ENCODE results near the gene ADARB2.

The ADARB2 gene

DNA sequence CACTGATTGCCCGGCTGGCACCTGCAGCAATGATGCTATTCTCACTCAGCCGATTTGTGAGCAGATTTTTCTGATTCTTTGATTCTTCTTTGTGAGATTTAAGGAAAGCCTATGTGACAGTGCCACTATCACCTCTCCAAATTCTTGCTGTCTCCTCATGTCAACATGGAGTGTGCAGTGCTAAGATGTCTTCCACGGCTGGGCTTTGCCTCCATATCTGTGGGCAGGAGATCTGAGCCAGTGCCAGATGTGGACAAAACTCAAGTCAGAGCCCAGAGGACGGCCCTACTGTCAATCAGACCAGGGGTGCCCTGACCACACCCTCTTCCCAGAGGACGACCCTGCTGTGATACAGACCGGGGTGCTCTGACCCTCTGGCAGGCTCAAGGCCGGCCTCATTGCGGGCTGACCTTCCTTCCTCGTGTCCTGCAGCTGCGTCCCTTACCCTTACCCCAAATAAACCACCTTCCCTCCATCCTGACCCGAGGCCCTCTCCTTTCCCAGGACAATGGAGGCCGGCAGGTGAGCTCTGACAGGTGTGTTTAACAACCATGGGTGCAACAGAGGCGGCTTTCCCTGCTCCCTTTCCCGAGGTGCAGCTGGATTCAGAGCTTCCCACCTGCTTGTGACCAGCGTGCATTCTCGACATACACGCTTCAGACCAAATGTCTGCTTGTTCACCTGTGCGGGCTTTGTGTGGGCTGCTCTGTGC lies 221.4 kb downstream of the ADARB2 start:
- H3K27ac Mint-ChIP-seq = no peak overlapping the region
- H3K4me1 Mint-ChIP-seq = no peaks in the 10 kb centered on the region
- ATAC-seq (no peak), DNase-seq (no peak)
- peaks cover 6% of the 10 kb centered on the region for H3K27me3 Mint-ChIP-seq
- no peaks in the 10 kb centered on the region for H3K9me3 Mint-ChIP-seq
- H3K4me3 Mint-ChIP-seq = no peak overlapping the region

DNA sequence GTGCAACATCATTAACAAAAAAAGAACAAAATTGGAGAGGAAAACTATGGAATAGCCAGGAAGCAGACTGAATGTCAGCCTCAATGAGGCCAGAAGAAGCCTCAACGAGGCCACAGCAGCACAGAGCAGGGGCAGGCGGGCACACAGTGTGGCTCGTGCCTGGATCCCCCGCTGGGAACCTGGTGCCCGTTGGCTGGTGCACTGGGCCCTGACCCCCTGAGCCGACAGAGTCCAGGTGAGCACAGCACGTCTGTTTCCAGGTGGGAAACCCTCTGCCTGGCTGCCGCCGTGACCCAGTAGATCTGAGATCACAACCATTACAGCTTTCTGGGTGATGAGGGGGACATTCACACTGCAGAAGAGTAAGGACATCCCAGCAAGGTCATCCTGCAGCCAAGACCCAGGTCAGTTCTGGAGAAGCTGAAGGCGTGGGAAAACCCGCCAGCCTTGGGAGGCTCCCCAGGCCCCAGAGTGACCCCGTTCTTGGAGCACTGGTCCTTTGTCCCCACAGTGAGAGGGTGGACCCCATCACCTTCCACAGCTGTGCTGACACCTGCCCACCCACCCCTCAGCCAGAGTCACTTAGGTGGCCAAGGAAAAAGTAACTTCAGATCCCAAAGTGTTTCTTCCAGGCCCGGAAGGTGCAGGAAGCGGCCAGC lies 222.1 kb downstream of the ADARB2 start:
- no peak for ATAC-seq

DNA sequence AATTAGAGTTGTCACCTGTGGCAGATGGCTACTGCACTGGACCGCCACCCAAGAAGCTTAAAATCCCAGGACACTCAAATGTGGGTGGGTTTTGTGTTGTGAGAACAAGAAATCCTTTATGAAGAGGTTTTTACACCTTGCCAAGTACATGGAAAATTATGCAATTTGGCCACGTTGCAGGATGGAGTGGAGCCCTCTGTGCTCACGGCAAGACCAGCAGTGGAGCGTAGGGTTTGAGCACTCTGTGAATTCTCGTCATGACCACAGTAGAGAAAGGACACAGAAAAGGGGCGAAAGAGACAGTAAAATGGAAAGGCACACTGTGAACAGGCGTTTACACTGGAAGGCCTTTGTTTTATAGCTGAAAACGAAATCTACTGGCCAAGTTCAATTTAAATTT lies 222.6 kb downstream of the ADARB2 start:
- ATAC-seq (no peak), DNase-seq (no peak)
- no peaks in the 10 kb centered on the region for H3K9me3 Mint-ChIP-seq
- no peaks in the 10 kb centered on the region for H3K4me1 Mint-ChIP-seq
- peaks cover 11% of the 10 kb centered on the region for H3K27me3 Mint-ChIP-seq
- no peak overlapping the region for H3K27ac Mint-ChIP-seq
- no peak overlapping the region for H3K4me3 Mint-ChIP-seq

More for the DNA sequence above, 222.1 kb downstream of the ADARB2 start:
- H3K4me3 Mint-ChIP-seq = no peak overlapping the region
- no peaks in the 10 kb centered on the region for H3K4me1 Mint-ChIP-seq
- H3K27me3 Mint-ChIP-seq = peaks cover 11% of the 10 kb centered on the region
- no peak overlapping the region for H3K27ac Mint-ChIP-seq
- H3K9me3 Mint-ChIP-seq = no peaks in the 10 kb centered on the region
- DNase-seq = no peak

DNA sequence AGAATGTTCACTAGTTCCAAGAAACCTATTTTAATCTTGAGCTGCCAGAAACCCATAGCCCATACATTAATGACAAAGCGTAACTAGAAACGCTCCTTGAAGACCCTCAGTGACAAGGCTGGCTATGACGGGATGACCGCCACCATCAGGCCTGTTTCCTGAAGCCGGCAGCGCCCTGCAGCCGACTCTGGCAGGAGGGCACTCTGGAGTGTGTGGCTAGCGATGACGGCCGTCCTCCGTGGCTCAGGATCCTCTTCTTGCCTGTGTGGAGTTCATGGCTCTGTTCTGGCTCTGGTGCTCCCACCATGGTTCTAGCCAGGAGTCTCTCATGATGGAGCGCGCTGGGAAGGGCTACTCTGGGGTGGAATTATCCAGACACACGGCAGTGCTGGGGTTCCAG lies 224.1 kb downstream of the ADARB2 start:
- no peak overlapping the region for H3K27ac Mint-ChIP-seq
- DNase-seq = no peak
- ATAC-seq = no peak
- no peaks in the 10 kb centered on the region for H3K4me1 Mint-ChIP-seq
- no peak overlapping the region for H3K4me3 Mint-ChIP-seq
- no peaks in the 10 kb centered on the region for H3K9me3 Mint-ChIP-seq
- H3K27me3 Mint-ChIP-seq = peaks cover 11% of the 10 kb centered on the region

DNA sequence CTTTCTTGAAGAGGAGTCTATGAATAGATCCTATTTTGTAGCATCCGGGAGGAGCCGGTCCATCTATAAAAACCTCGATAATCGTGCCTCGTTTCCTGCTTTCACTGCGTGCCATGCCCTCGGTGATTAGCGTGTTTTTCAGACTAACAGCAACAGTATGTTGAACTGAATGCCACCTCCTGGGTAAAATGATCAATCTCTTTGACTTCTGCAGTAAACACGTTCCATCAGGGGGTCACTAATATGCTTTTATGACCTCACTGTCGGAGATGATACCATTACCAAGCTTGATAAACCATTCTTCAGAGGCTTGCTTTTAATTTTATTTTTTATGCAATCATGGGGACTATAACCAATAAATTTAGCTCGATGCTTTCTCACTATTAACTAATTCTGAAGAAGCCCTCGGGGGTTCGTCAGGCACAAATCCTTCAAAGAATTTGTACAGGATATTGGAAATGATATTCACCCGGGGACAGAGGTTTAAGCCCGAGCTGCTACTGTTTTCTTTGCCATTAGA lies 228.3 kb downstream of the ADARB2 start:
- no peak overlapping the region for H3K4me3 Mint-ChIP-seq

DNA sequence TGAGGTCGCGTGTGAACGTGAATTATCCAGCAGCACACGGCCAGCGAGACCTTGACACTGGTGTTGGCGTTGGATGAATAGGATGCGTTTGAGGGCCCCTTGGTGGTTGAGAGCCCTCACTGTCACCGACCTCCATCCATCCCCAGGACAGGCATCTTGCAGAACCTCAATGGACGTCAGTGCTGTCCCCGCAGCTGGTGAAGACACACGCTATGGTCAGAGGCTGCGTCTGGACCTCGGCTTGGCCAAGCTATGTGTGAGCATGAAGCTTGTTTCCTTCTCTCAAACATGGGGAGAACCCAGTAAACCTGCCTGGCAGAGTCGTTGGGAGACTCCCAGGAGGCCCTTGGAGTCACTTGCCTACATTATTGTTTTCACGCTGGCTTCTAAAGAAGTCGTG lies 229.2 kb downstream of the ADARB2 start:
- ATAC-seq (no peak), DNase-seq (no peak)
- Mint-ChIP-seq H3K27ac (no peak overlapping the region), H3K4me1 (no peaks in the 10 kb centered on the region), H3K4me3 (no peak overlapping the region), H3K9me3 (peaks cover 5 to 14% of the 10 kb centered on the region in 2 donors), H3K27me3 (peaks cover 11% of the 10 kb centered on the region)

More for the DNA sequence above, 228.3 kb downstream of the ADARB2 start:
- Mint-ChIP-seq H3K9me3 (peaks cover 5 to 13% of the 10 kb centered on the region in 2 donors), H3K4me1 (no peaks in the 10 kb centered on the region), H3K27me3 (peaks cover 11% of the 10 kb centered on the region), H3K27ac (no peak overlapping the region)
- DNase-seq = no peak
- no peak for ATAC-seq

DNA sequence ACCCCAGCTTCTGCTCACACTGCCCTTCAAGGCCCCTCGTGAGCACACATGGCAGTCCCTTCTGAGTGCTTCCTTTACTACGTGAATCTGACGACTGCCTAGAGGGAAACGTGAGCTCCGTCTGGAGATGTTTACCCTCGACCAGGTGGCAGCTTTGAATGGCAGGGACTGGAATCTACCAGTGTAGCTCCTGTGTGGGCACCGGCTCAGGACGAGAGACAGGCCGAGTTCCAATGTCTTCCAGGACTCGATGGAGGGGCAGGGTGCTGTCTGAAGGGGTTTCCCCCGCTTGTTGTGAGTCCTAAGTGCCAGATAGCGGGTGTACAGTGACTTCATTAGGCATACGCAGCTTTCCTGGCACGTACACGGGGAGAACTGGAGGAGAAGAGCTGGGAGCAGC lies 229.9 kb downstream of the ADARB2 start:
- peaks cover 5 to 14% of the 10 kb centered on the region in 2 donors for H3K9me3 Mint-ChIP-seq
- no peak overlapping the region for H3K4me3 Mint-ChIP-seq
- ATAC-seq (no peak), DNase-seq (no peak)
- H3K27me3 Mint-ChIP-seq = peaks cover 11% of the 10 kb centered on the region
- H3K4me1 Mint-ChIP-seq = no peaks in the 10 kb centered on the region
- H3K27ac Mint-ChIP-seq = no peak overlapping the region

DNA sequence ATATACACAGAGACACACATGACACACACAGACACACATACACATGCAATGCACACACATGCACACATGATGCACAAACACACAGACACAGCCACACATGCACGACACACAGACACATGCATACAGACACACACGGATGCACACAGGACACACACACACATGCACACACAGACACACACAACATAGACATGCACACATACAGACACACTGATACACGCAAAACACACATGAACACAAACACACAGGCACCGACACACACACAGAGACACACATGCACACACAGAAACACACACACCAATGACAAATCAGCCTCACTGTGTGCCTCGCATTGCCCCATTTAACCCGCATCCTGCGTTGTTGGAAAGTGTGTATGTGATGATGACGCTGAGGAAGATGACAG lies 232.4 kb downstream of the ADARB2 start:
- H3K4me3 Mint-ChIP-seq = no peak overlapping the region
- H3K27ac Mint-ChIP-seq = no peak overlapping the region

DNA sequence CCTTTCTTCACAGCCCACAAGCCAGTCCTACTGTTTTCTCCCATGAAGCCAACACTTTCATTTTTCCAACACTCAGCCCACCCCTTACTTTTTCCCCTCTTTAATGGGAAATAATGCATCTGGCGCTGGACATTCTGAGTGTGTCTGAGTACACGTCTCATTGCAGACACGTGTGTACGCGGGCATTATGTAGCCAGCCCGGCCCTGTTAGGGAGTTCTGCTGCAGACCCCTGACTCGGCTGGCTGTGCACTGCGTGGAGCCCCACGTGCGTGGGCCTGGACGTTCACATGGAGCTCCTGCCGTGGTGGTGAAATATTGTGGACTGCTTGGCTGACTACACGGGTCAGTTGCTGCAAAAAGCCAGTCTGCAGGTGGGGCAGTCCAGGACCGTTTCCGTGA lies 233.0 kb downstream of the ADARB2 start:
- Mint-ChIP-seq H3K9me3 (peaks cover 5 to 14% of the 10 kb centered on the region in 2 donors), H3K27me3 (no peaks in the 10 kb centered on the region), H3K27ac (no peak overlapping the region), H3K4me3 (no peak overlapping the region), H3K4me1 (no peaks in the 10 kb centered on the region)
- no peak for ATAC-seq
- DNase-seq = no peak

More for the DNA sequence above, 232.4 kb downstream of the ADARB2 start:
- no peaks in the 10 kb centered on the region for H3K27me3 Mint-ChIP-seq
- peaks cover 5 to 14% of the 10 kb centered on the region in 2 donors for H3K9me3 Mint-ChIP-seq
- no peaks in the 10 kb centered on the region for H3K4me1 Mint-ChIP-seq
- ATAC-seq (no peak), DNase-seq (no peak)

DNA sequence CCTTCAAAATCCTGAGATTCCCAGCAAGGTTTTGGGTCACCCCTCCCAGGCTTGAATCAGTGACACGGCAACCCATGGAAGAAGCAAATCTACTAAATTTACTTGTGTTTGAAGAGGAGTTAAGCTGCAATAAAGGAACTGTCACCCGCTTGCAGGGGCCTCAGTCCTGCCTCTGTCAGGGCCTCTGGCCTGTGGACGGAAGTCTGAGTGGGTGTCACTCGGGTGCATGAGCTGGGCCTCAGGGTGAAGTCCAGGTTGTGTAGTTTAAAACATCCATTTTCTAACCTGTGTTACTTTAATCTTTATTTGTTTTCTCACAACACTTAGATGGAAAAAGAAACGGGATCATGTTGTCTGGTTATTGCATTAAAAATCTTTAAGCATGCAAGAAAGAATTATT lies 234.9 kb downstream of the ADARB2 start:
- H3K4me3 Mint-ChIP-seq = no peak overlapping the region
- no peaks in the 10 kb centered on the region for H3K27me3 Mint-ChIP-seq
- H3K4me1 Mint-ChIP-seq = no peaks in the 10 kb centered on the region
- H3K27ac Mint-ChIP-seq = no peak overlapping the region
- ATAC-seq (no peak), DNase-seq (no peak)
- peaks cover 5 to 14% of the 10 kb centered on the region in 2 donors for H3K9me3 Mint-ChIP-seq

DNA sequence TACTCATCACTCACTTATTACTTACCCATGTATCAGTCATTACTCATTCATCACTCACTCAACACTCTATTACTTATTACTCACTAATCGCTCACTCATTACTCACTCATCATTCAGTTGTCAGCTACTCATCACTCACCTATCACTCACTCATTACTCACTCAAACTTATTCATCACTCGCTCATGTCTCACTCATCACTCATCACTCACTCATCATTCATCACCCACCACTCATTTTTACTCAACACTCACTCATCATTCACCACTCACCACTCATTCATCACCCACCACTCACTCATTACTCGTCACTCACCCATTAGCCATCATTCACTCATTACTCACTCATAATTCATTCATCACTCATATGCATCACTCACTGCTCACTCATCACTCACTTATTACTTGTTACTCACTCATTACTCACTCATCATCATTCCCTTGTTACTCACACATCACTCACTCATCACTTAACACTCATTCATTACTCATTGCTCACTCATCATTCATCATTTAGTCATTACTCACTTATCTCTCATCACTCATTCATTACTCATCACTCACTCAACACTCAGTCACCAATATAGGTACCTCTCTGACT lies 237.9 kb downstream of the ADARB2 start:
- no peaks in the 10 kb centered on the region for H3K4me1 Mint-ChIP-seq
- no peak overlapping the region for H3K4me3 Mint-ChIP-seq
- no peak for DNase-seq
- H3K27ac Mint-ChIP-seq = no peak overlapping the region
- no peaks in the 10 kb centered on the region for H3K27me3 Mint-ChIP-seq
- ATAC-seq = peak; percentile 76
- H3K9me3 Mint-ChIP-seq = peaks cover 0 to 5% of the 10 kb centered on the region in 2 donors

DNA sequence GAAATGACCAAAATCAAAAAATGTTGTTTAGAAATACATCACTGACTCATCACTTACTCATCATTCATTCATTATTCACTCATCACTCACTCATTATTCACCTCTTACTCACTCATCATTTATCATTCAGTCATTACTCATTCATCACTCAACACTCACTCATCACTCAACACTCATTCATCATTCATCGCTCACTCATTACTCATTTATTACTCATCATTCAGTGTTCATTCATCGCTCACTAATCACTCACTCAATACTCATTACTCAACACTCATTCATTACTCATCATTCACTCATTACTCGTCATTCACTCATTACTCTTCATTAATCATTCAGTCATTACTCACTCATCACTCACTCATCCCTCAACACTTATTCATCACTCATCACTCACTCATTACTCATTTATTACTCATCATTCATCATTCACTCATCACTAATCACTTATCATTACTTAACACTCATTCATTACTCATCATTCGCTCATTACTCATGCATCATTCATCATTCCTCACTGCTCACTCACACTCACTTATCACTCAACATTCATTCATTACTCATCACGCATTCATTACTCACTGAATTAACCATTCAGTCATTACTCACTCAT lies 238.5 kb downstream of the ADARB2 start:
- Mint-ChIP-seq H3K27me3 (no peaks in the 10 kb centered on the region), H3K9me3 (no peaks in the 10 kb centered on the region), H3K4me1 (no peaks in the 10 kb centered on the region), H3K27ac (no peak overlapping the region), H3K4me3 (no peak overlapping the region)
- ATAC-seq (peak; percentile 58), DNase-seq (no peak)

DNA sequence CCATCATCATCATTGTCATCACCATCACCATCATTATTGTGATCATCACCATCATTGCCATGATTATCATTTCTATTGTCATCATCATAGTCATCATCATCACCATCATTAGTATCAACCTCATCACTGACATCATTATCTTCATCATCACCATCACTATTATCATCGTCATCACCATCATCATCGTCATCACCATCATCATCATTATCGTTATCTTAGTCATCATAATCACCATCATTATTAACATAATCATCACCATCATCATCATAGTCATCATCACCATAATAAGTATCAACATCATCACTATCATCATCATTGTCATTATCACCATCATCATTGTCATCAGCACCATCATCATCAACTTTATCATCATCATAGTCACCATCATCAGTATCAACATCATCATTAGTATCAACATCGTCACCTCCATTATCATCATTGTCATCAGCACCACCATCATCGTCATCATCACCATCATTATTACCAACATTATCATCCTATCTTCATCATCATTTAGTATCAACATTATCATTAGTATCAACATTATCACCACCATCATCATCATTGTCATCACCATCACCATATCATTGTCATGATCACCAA lies 241.3 kb downstream of the ADARB2 start:
- H3K27me3 Mint-ChIP-seq = no peaks in the 10 kb centered on the region
- H3K27ac Mint-ChIP-seq = no peak overlapping the region
- no peak overlapping the region for H3K4me3 Mint-ChIP-seq
- ATAC-seq = no peak
- no peak for DNase-seq
- no peaks in the 10 kb centered on the region for H3K4me1 Mint-ChIP-seq
- no peaks in the 10 kb centered on the region for H3K9me3 Mint-ChIP-seq

DNA sequence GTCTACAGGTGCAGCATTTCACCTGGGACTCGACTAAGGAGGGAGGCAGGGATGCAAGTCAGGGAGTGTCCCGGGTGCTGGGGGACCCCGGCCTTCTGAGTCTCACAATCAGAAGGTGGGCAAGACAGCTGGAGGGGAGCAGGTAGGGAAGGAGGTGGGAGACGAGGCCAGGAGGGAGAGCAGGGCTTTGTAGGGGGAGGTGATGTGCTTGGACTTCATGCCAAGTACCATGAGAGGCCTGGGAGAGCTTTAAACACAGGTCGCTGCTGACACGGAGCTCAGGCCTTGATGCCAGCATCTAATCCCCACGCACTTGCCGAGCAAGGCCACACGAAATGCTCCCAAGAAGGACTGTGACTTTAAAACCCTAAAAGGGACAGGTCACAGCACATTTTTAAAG lies 244.7 kb downstream of the ADARB2 start:
- no peak for ATAC-seq
- no peak for DNase-seq
- Mint-ChIP-seq H3K4me3 (no peak overlapping the region), H3K4me1 (no peaks in the 10 kb centered on the region), H3K27me3 (no peaks in the 10 kb centered on the region), H3K9me3 (no peaks in the 10 kb centered on the region), H3K27ac (no peak overlapping the region)

DNA sequence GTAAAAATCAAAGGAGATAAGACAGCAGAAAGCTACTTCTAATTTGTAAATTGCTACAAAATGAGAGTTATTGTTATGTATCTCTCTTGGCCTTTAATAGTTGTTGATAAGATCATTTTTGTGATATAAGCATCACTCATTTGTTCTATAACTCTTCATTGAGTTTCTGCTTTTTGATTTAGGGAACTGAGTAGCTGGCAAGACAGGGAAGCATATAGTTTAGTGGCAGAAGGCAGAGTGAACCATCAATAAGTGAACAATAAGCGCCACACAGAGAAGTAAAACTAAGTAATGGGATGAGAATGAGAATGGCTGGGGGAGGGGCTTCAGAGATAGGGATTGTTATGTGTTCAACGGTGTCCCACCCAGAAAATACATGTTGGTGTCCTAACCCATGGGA lies 245.4 kb downstream of the ADARB2 start:
- Mint-ChIP-seq H3K27me3 (no peaks in the 10 kb centered on the region), H3K27ac (no peak overlapping the region), H3K4me3 (no peak overlapping the region), H3K4me1 (no peaks in the 10 kb centered on the region), H3K9me3 (no peaks in the 10 kb centered on the region)
- ATAC-seq (no peak), DNase-seq (no peak)

Measured in stimulated activated naive CD8-positive, alpha-beta T cell treated with anti-CD3 and anti-CD28 coated beads, Interleukin-15, amount 100 ng/mL, for 72 hours (primary cell).